HepG2 (cell line): ENCODE results near the gene CCNA2. TPM values are rescaled to one million over a fixed set of nuclear protein-coding genes. Genes with fewer than 3 reads are reported as not detected.

Experiments
- BRCA1 ChIP-seq: sonication (generic); formaldehyde crosslinking; IDR thresholded peaks from 2 replicates; pipeline ENCODE4 v1.4.0; 2020; ENCODE audit warnings: missing genetic modification reagents
- CEBPG ChIP-seq: IDR thresholded peaks from 2 replicates; pipeline ENCODE4 v1.6.1; 2016
- DNMT3B ChIP-seq: conservative IDR thresholded peaks from 2 replicates; pipeline ENCODE4 v1.6.1; 2016; ENCODE audit warnings: missing biosample characterization, control low read depth
- ELF4 ChIP-seq: sonication (generic); formaldehyde crosslinking; IDR thresholded peaks from 2 replicates; pipeline ENCODE4 v1.5.0; 2020; ENCODE audit warnings: missing genetic modification reagents, mild to moderate bottlenecking, moderate library complexity, borderline replicate concordance
- FIP1L1 ChIP-seq: fragments of 200-400 bp; formaldehyde crosslinking; IDR thresholded peaks from 2 replicates; pipeline ENCODE4 v1.6.1; 2018; ENCODE audit warnings: low read depth, mild to moderate bottlenecking, low read length, moderate library complexity, borderline replicate concordance; ENCODE audit not compliant: insufficient read depth
- KLF11 ChIP-seq: IDR thresholded peaks from 2 replicates; pipeline ENCODE4 v1.6.1; 2016; ENCODE audit warnings: missing compliant biosample characterization
- MLX ChIP-seq: IDR thresholded peaks from 2 replicates; pipeline ENCODE4 v1.6.1; 2016
- MTF1 ChIP-seq: sonication (generic); formaldehyde crosslinking; IDR thresholded peaks from 2 replicates; pipeline ENCODE4 v1.5.0; 2020; ENCODE audit warnings: missing genetic modification reagents
- NFYC ChIP-seq: IDR thresholded peaks from 2 replicates; pipeline ENCODE4 v1.6.1; 2016; ENCODE audit warnings: missing genetic modification reagents, missing compliant biosample characterization
- NR2F6 ChIP-seq, 2 experiments: IDR thresholded peaks; 2 replicates each; pipeline ENCODE4 v1.6.1; 2016; ENCODE audit warnings: antibody characterized with exemption in 1 of 2, mild to moderate bottlenecking in 1 of 2
- RFX3 ChIP-seq: IDR thresholded peaks from 2 replicates; pipeline ENCODE4 v1.6.1; 2016; ENCODE audit warnings: missing biosample characterization, missing genetic modification reagents
- SMC3 ChIP-seq: IDR thresholded peaks from 2 replicates; pipeline ENCODE4 v1.6.1; 2011; ENCODE audit warnings: low read length, improper control_type of control experiment
- SP1 ChIP-seq, 2 experiments: fragments of 450-650 bp in 1 of 2; sonication (generic) in 1 of 2; formaldehyde crosslinking in 1 of 2; IDR thresholded peaks; 2 replicates each; pipeline versions ENCODE4 v1.4.0 to v1.6.1; 2016 to 2020; ENCODE audit warnings: missing genetic modification reagents in 1 of 2
- YEATS2 ChIP-seq: sonication (generic); formaldehyde crosslinking; IDR thresholded peaks from 2 replicates; pipeline ENCODE4 v1.4.0; 2020; ENCODE audit warnings: missing genetic modification reagents, borderline replicate concordance
- ZIK1 ChIP-seq: sonication (generic); formaldehyde crosslinking; IDR thresholded peaks from 2 replicates; pipeline ENCODE4 v1.5.0; 2020; ENCODE audit warnings: mild to moderate bottlenecking, low read depth, missing genetic modification reagents, borderline replicate concordance
- ZKSCAN5 ChIP-seq: sonication (generic); formaldehyde crosslinking; IDR thresholded peaks from 2 replicates; pipeline ENCODE4 v1.5.1; 2020; ENCODE audit warnings: mild to moderate bottlenecking, missing genetic modification reagents
- ZNF282 ChIP-seq: fragments of 450-650 bp; IDR thresholded peaks from 2 replicates; pipeline ENCODE4 v1.6.1; 2018; ENCODE audit not compliant: partially characterized antibody
- ZNF329 ChIP-seq: sonication (generic); formaldehyde crosslinking; IDR thresholded peaks from 2 replicates; pipeline ENCODE4 v1.9.0; 2021; ENCODE audit warnings: low read depth, mild to moderate bottlenecking, missing genetic modification reagents
- ZNF383 ChIP-seq: sonication (generic); formaldehyde crosslinking; IDR thresholded peaks from 2 replicates; pipeline ENCODE4 v1.4.0; 2020; ENCODE audit warnings: missing genetic modification reagents, mild to moderate bottlenecking, borderline replicate concordance
- ZNF496 ChIP-seq: sonication (generic); formaldehyde crosslinking; IDR thresholded peaks from 2 replicates; pipeline ENCODE4 v1.8.1; 2023; ENCODE audit warnings: mild to moderate bottlenecking, moderate library complexity, missing genetic modification reagents; ENCODE audit not compliant: insufficient replicate concordance
- ZNF564 ChIP-seq: sonication (generic); formaldehyde crosslinking; IDR thresholded peaks from 2 replicates; pipeline ENCODE4 v1.8.1; 2023; ENCODE audit warnings: mild to moderate bottlenecking, missing genetic modification reagents
- ZNF737 ChIP-seq: sonication (generic); formaldehyde crosslinking; IDR thresholded peaks from 2 replicates; pipeline ENCODE4 v1.5.0; 2020; ENCODE audit warnings: missing genetic modification reagents, mild to moderate bottlenecking, borderline replicate concordance
- ZSCAN25 ChIP-seq: sonication (generic); formaldehyde crosslinking; IDR thresholded peaks from 2 replicates; pipeline ENCODE4 v1.8.0; 2022; ENCODE audit warnings: mild to moderate bottlenecking, missing genetic modification reagents
- ZSCAN29 ChIP-seq: sonication (generic); formaldehyde crosslinking; conservative IDR thresholded peaks from 2 replicates; pipeline ENCODE4 v1.4.0; 2020; ENCODE audit warnings: mild to moderate bottlenecking, missing genetic modification reagents
- polyA plus RNA-seq, 8 experiments: library from polyadenylated mRNA; depleted of rRNA in 3 of 8; stranded (reverse) in 7 of 8; unstranded in 1 of 8; fragments of >200 nt; fragmentation: Illumina TruSeq in 4 of 8; extraction: Trizol in 4 of 8; gene quantifications; 2 replicates each; pipeline versions ENCODE4 v1.2.1 to v1.2.3, GENCODE V29; 2011 to 2016; ENCODE audit warnings: low read depth in 4 of 8, missing spikeins in 1 of 8, mixed read lengths in 1 of 8; ENCODE audit not compliant: insufficient read depth in 1 of 8
- total RNA-seq, 5 experiments: library from RNA; depleted of rRNA; stranded (reverse); fragments of >200 nt; fragmentation: Illumina TruSeq; extraction: Trizol; gene quantifications; 2 replicates each; pipeline ENCODE4 v1.2.3, GENCODE V29; 2016; ENCODE audit warnings: low read depth in 1 of 5
- TF ChIP-seq, protein P1 (sequence below): IDR thresholded peaks from 2 replicates; pipeline ENCODE4 v1.6.1; 2012; ENCODE audit warnings: low read length, improper control_type of control experiment
- TF ChIP-seq, protein P2 (sequence below): sonication (generic); formaldehyde crosslinking; IDR thresholded peaks from 2 replicates; pipeline ENCODE4 v1.5.0; 2020; ENCODE audit warnings: mild to moderate bottlenecking, low read depth, missing genetic modification reagents, borderline replicate concordance

CCNA2 gene
- total and polyA plus RNA-seq, 2 of the 13 experiments (the other 11 are each of a cell fraction or from before 2014, with no cell fraction given) = 31.3 to 105 TPM

GRCh38 chr4:121822796-121823504 lies 733 bp downstream of the CCNA2 start (continued):
- no peak for TF ChIP-seq MLX
- TF ChIP-seq BRCA1 = no peak
- no peak for TF ChIP-seq RFX3 (CRISPR knock-in tag)
- no peak for TF ChIP-seq ZNF737 (CRISPR knock-in tag)
- TF ChIP-seq MTF1 (CRISPR knock-in tag) = no peak
- TF ChIP-seq SP1 (IDR thresholded peaks at IDR 0.05) = no peak
- TF ChIP-seq SP1 (CRISPR knock-in tag; IDR thresholded peaks at IDR 0.05) = no peak
- TF ChIP-seq FIP1L1 = no peak
- TF ChIP-seq NR2F6 (IDR thresholded peaks at IDR 0.05) = 0 out of 2 replicates have a peak, but pooled peaks have one; percentile 21
- no peak for TF ChIP-seq NR2F6 (CRISPR knock-in tag; IDR thresholded peaks at IDR 0.05)
- TF ChIP-seq ZNF383 = peak; percentile 48; the same call in 1 of the 2 replicates
- no peak for TF ChIP-seq ZNF329 (CRISPR knock-in tag)
- TF ChIP-seq ZIK1 = no peak
- no peak for TF ChIP-seq ZKSCAN5 (CRISPR knock-in tag)
- TF ChIP-seq ZNF282 = no peak
- TF ChIP-seq NFYC (CRISPR knock-in tag) = no peak
- TF ChIP-seq, protein P1, sequence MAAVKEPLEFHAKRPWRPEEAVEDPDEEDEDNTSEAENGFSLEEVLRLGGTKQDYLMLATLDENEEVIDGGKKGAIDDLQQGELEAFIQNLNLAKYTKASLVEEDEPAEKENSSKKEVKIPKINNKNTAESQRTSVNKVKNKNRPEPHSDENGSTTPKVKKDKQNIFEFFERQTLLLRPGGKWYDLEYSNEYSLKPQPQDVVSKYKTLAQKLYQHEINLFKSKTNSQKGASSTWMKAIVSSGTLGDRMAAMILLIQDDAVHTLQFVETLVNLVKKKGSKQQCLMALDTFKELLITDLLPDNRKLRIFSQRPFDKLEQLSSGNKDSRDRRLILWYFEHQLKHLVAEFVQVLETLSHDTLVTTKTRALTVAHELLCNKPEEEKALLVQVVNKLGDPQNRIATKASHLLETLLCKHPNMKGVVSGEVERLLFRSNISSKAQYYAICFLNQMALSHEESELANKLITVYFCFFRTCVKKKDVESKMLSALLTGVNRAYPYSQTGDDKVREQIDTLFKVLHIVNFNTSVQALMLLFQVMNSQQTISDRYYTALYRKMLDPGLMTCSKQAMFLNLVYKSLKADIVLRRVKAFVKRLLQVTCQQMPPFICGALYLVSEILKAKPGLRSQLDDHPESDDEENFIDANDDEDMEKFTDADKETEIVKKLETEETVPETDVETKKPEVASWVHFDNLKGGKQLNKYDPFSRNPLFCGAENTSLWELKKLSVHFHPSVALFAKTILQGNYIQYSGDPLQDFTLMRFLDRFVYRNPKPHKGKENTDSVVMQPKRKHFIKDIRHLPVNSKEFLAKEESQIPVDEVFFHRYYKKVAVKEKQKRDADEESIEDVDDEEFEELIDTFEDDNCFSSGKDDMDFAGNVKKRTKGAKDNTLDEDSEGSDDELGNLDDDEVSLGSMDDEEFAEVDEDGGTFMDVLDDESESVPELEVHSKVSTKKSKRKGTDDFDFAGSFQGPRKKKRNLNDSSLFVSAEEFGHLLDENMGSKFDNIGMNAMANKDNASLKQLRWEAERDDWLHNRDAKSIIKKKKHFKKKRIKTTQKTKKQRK = no peak
- no peak for TF ChIP-seq DNMT3B (CRISPR knock-in tag)
- peak; percentile 14; the same call in 1 of the 2 replicates for TF ChIP-seq CEBPG (CRISPR knock-in tag)
- TF ChIP-seq, protein P2, sequence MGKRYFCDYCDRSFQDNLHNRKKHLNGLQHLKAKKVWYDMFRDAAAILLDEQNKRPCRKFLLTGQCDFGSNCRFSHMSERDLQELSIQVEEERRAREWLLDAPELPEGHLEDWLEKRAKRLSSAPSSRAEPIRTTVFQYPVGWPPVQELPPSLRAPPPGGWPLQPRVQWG (CRISPR knock-in tag) = no peak
- no peak for TF ChIP-seq SMC3
- no peak for TF ChIP-seq ZNF496
- TF ChIP-seq YEATS2 = no peak
- TF ChIP-seq ZNF564 (CRISPR knock-in tag) = no peak
- TF ChIP-seq KLF11 = no peak
- TF ChIP-seq ELF4 (CRISPR knock-in tag) = no peak
- no peak for TF ChIP-seq ZSCAN29
- TF ChIP-seq ZSCAN25 = no peak
